Measurements from ENCODE around the gene PRR32. TPM values are rescaled to one million over a fixed set of nuclear protein-coding genes. Genes with fewer than 3 reads are reported as not detected.
A peak's percentile ranks its signal among the peaks of the same experiment; 100 is the strongest.

The PRR32 gene, protein sequence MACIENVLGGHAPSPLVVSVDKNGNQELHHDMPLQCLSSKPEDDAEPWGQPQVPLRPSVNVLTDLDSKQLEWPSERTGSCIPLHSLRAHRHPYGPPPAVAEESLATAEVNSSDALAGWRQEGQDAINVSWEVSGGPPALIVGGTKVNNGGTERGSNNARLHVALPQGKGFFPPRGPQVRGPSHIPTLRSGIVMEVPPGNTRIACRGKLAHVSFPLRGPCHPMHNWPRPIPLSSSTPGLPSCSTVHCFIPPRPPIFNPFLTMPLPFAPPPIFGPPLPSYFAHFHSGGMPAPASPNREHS
- total RNA-seq = not detected
- not detected for polyA plus RNA-seq

DNA sequence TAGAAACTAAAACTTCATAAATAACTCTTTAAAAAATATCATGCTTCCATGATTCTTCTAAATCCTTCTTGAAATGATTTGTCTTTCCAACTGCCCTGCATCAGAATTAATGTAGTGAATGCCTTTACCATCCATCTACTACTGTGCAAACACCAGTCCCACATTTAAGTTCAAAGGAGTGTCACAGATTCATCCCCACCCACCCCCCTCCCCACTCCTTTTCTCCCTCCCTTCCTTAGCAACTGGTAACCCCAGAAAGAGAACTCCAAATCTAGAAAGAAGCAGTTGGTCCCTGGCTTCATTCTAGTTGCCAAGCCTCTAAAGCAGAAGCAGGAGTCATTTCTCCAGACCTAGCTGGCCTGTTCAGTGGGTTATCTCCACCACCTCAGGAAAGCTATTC lies at the start of gene PRR32:
PRR32 (plus strand) TSS at position 301 of the 400 bp plus-strand sequence. CDS start 115 bp downstream, outside the sequence.
- TF ChIP-seq RAD21 (IDR thresholded peaks at IDR 0.05) = no peak
- TF ChIP-seq TAF1 (conservative IDR thresholded peaks at IDR 0.05) = no peak
- TF ChIP-seq FOXA2 (IDR thresholded peaks at IDR 0.05) = no peak
- TF ChIP-seq SP1 (IDR thresholded peaks at IDR 0.05) = no peak
- TF ChIP-seq YY1 (IDR thresholded peaks at IDR 0.05) = no peak
- Histone ChIP-seq H3K4me1 (ENCODE audit: control insufficient read depth in 4 of 4, insufficient read depth in 4 of 4, low read length in 3 of 4) (no peaks in the 10 kb centered on the region), H3K9ac (ENCODE audit: low read depth in 1 of 2, low read length in 2 of 2) (no peak within 1 kb of the TSS)

DNA sequence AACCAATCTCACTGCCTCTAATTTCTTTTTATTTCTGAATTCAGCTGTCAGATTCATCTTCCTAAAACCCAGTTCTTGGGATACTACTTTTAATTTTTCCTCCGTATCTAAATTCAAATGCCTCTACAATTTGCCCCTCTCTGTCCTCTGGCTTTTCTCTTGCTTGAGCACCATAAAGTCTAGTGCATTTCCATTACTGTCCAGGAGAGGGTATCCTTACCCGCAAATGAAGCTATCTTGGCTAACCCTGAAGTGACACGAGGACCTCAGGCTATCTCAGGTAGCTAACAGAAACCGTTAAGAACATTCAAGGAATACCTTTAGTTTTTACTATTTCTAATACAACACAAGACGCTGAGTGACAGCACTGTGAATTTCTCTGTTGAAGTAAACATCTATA lies 49.4 kb upstream of the PRR32 start:
- DNase-seq (ENCODE audit: low spot score) = no peak
- H3K27ac ChIP-seq (ENCODE audit: low read depth in 1 of 2, low read length in 2 of 2) = no peak overlapping the region
- 9% methylated on average over 5 of the region's 5 CpGs for whole genome bisulfite sequencing

More for the DNA sequence above, at the start of gene PRR32:
- no peak within 1 kb of the TSS for H3K27ac ChIP-seq (ENCODE audit: low read depth in 1 of 2, low read length in 2 of 2)
- no peaks in the 10 kb centered on the region for H3K36me3 ChIP-seq (ENCODE audit: control insufficient read depth in 4 of 4, insufficient read depth in 3 of 4, low read depth in 1 of 4, low read length in 3 of 4)
- no peak within 1 kb of the TSS for H3K4me3 ChIP-seq (ENCODE audit: low read depth in 1 of 3, low read length in 3 of 3)
- no peak for DNase-seq (ENCODE audit: low spot score)
- no peaks in the 10 kb centered on the region for H3K27me3 ChIP-seq (ENCODE audit: control insufficient read depth in 4 of 4, insufficient read depth in 4 of 4, low read length in 3 of 4)
- no peaks in the 10 kb centered on the region for H3K9me3 ChIP-seq (ENCODE audit: control insufficient read depth in 4 of 4, low read length in 3 of 4)

More for the DNA sequence above, 49.4 kb upstream of the PRR32 start:
- Histone ChIP-seq H3K9me3 (ENCODE audit: control insufficient read depth in 4 of 4, low read length in 3 of 4) (no peaks in the 10 kb centered on the region), H3K4me3 (ENCODE audit: low read depth in 1 of 3, low read length in 3 of 3) (no peak overlapping the region), H3K27me3 (ENCODE audit: control insufficient read depth in 4 of 4, insufficient read depth in 4 of 4, low read length in 3 of 4) (no peaks in the 10 kb centered on the region), H3K9ac (ENCODE audit: low read depth in 1 of 2, low read length in 2 of 2) (no peak overlapping the region), H3K4me1 (ENCODE audit: control insufficient read depth in 4 of 4, insufficient read depth in 4 of 4, low read length in 3 of 4) (no peaks in the 10 kb centered on the region), H3K36me3 (ENCODE audit: control insufficient read depth in 4 of 4, insufficient read depth in 3 of 4, low read depth in 1 of 4, low read length in 3 of 4) (no peaks in the 10 kb centered on the region)
- no peak for TF ChIP-seq TAF1 (conservative IDR thresholded peaks at IDR 0.05)
- TF ChIP-seq GABPA (IDR thresholded peaks at IDR 0.05 in 1 of 2, conservative IDR thresholded peaks at IDR 0.05 in 1 of 2) = no peak
- TF ChIP-seq HNF4A (conservative IDR thresholded peaks at IDR 0.05) = no peak
- TF ChIP-seq RXRA (IDR thresholded peaks at IDR 0.05) = no peak
- no peak for TF ChIP-seq FOXA2 (IDR thresholded peaks at IDR 0.05)
- TF ChIP-seq YY1 (IDR thresholded peaks at IDR 0.05) = no peak
- TF ChIP-seq, protein P1, sequence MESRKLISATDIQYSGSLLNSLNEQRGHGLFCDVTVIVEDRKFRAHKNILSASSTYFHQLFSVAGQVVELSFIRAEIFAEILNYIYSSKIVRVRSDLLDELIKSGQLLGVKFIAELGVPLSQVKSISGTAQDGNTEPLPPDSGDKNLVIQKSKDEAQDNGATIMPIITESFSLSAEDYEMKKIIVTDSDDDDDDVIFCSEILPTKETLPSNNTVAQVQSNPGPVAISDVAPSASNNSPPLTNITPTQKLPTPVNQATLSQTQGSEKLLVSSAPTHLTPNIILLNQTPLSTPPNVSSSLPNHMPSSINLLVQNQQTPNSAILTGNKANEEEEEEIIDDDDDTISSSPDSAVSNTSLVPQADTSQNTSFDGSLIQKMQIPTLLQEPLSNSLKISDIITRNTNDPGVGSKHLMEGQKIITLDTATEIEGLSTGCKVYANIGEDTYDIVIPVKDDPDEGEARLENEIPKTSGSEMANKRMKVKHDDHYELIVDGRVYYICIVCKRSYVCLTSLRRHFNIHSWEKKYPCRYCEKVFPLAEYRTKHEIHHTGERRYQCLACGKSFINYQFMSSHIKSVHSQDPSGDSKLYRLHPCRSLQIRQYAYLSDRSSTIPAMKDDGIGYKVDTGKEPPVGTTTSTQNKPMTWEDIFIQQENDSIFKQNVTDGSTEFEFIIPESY (IDR thresholded peaks at IDR 0.05) = no peak
- TF ChIP-seq, protein P2, sequence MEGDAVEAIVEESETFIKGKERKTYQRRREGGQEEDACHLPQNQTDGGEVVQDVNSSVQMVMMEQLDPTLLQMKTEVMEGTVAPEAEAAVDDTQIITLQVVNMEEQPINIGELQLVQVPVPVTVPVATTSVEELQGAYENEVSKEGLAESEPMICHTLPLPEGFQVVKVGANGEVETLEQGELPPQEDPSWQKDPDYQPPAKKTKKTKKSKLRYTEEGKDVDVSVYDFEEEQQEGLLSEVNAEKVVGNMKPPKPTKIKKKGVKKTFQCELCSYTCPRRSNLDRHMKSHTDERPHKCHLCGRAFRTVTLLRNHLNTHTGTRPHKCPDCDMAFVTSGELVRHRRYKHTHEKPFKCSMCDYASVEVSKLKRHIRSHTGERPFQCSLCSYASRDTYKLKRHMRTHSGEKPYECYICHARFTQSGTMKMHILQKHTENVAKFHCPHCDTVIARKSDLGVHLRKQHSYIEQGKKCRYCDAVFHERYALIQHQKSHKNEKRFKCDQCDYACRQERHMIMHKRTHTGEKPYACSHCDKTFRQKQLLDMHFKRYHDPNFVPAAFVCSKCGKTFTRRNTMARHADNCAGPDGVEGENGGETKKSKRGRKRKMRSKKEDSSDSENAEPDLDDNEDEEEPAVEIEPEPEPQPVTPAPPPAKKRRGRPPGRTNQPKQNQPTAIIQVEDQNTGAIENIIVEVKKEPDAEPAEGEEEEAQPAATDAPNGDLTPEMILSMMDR (IDR thresholded peaks at IDR 0.05; ENCODE audit: low read depth, low read length, missing input control) = peak; percentile 51
- peak; percentile 70 to 87 for TF ChIP-seq RAD21 (IDR thresholded peaks at IDR 0.05)
- TF ChIP-seq, protein P3, sequence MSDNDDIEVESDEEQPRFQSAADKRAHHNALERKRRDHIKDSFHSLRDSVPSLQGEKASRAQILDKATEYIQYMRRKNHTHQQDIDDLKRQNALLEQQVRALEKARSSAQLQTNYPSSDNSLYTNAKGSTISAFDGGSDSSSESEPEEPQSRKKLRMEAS (IDR thresholded peaks at IDR 0.05) = no peak
- no peak for TF ChIP-seq HNF4G (IDR thresholded peaks at IDR 0.05)
- no peak for TF ChIP-seq EGR1 (IDR thresholded peaks at IDR 0.05; ENCODE audit: low read depth in 2 of 2)
- TF ChIP-seq SP1 (IDR thresholded peaks at IDR 0.05) = no peak
- TF ChIP-seq, protein P4, sequence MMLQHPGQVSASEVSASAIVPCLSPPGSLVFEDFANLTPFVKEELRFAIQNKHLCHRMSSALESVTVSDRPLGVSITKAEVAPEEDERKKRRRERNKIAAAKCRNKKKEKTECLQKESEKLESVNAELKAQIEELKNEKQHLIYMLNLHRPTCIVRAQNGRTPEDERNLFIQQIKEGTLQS (IDR thresholded peaks at IDR 0.05) = no peak
- TF ChIP-seq NR2F2 (IDR thresholded peaks at IDR 0.05) = no peak
- TF ChIP-seq, protein P5, sequence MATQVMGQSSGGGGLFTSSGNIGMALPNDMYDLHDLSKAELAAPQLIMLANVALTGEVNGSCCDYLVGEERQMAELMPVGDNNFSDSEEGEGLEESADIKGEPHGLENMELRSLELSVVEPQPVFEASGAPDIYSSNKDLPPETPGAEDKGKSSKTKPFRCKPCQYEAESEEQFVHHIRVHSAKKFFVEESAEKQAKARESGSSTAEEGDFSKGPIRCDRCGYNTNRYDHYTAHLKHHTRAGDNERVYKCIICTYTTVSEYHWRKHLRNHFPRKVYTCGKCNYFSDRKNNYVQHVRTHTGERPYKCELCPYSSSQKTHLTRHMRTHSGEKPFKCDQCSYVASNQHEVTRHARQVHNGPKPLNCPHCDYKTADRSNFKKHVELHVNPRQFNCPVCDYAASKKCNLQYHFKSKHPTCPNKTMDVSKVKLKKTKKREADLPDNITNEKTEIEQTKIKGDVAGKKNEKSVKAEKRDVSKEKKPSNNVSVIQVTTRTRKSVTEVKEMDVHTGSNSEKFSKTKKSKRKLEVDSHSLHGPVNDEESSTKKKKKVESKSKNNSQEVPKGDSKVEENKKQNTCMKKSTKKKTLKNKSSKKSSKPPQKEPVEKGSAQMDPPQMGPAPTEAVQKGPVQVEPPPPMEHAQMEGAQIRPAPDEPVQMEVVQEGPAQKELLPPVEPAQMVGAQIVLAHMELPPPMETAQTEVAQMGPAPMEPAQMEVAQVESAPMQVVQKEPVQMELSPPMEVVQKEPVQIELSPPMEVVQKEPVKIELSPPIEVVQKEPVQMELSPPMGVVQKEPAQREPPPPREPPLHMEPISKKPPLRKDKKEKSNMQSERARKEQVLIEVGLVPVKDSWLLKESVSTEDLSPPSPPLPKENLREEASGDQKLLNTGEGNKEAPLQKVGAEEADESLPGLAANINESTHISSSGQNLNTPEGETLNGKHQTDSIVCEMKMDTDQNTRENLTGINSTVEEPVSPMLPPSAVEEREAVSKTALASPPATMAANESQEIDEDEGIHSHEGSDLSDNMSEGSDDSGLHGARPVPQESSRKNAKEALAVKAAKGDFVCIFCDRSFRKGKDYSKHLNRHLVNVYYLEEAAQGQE (IDR thresholded peaks at IDR 0.05) = no peak
